Activated T-cell treated with anti-CD3 and anti-CD28 coated beads, Interleukin-2, amount 50 U/mL, for 4 hours (primary cell): ENCODE results near the gene PFDN1. TPM values are rescaled to one million over a fixed set of nuclear protein-coding genes. Genes with fewer than 3 reads are reported as not detected.

ENCODE experiments used
- ATAC-seq, 2 donors: fragments of 200-7000 bp; cut with Tn5 transposase; one replicate each; pipeline ENCODE4 v1.10.0; 2021
- DNase-seq: peaks from one replicate; pipeline ENCODE4 v3.0.0-alpha.2; 2020
- H3K27me3 Mint-ChIP-seq: one replicate; pipeline ENCODE4 v1.8.0; 2021; ENCODE audit warnings: low read depth, mixed read lengths
- H3K36me3 Mint-ChIP-seq: one replicate; pipeline ENCODE4 v1.8.0; 2022; ENCODE audit warnings: mixed read lengths; ENCODE audit not compliant: insufficient read depth
- H3K4me1 Mint-ChIP-seq: one replicate; pipeline ENCODE4 v1.8.0; 2021; ENCODE audit warnings: low read depth, mixed read lengths
- H3K4me3 Mint-ChIP-seq: one replicate; pipeline ENCODE4 v1.8.0; 2021; ENCODE audit warnings: mild to moderate bottlenecking, moderate library complexity, mixed read lengths
- H3K9me3 Mint-ChIP-seq: one replicate; pipeline ENCODE4 v1.8.0; 2021; ENCODE audit warnings: mixed read lengths
- total RNA-seq, 3 donors: library from RNA; stranded (reverse); gene quantifications; one replicate each; pipeline ENCODE4 v1.2.1, GENCODE V29; 2021

PFDN1 gene
- total RNA-seq, 3 donors from 2014 or later, result 54.1 to 58.8 (median 55.7) TPM

DNA sequence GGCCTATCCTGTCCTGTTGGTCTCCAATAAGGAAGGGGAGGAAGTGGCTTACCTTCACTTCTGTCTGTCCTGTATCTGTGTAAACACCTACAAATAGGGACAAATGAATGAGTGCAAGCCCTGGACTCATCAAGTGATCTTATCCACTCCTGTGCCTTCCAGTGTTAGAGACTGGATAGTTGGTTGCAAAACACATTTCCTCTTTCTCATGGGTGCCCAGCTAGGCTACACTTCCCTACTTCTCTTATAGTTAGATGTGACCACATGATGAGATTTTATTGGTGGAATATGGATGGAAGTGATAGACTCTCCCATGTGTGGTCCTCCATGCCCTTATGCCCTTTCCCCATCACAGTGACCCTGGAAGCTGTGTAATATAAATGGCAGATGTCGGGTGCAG is 16.9 kb upstream of the PFDN1 start:
- H3K27me3 Mint-ChIP-seq, result no peaks in the 10 kb centered on the region
- no peak overlapping the region for H3K4me3 Mint-ChIP-seq
- no peaks in the 10 kb centered on the region for H3K9me3 Mint-ChIP-seq
- no peaks in the 10 kb centered on the region for H3K36me3 Mint-ChIP-seq
- no peak for ATAC-seq
- H3K4me1 Mint-ChIP-seq, result peaks cover 6% of the 10 kb centered on the region
- DNase-seq, result no peak

DNA sequence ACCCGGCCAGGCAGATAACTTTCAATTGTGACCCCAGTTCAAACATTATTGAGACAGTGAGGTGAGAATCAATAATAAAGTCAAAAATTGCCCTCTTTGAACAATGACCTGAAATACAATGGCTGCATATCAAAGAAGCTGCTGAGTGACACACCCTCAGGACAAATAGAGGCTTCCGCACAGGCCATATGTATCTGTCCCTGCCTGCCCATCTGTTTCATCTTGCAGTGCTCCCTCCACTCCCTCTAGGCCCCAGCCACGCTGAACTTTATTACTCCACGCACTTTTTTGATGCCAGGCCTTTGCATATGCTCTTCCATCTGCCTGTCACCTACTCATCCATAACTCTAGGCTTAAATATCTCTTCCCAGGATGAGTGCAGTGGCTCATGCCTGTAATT is 15.9 kb upstream of the PFDN1 start:
- Mint-ChIP-seq H3K36me3 (no peaks in the 10 kb centered on the region), H3K27me3 (no peaks in the 10 kb centered on the region), H3K4me1 (no peaks in the 10 kb centered on the region), H3K4me3 (no peak overlapping the region), H3K9me3 (no peaks in the 10 kb centered on the region)
- DNase-seq (no peak), ATAC-seq (no peak)

GRCh38 chr5:140317859-140318258 is 15.0 kb upstream of the PFDN1 start:
- Mint-ChIP-seq H3K27me3 (no peaks in the 10 kb centered on the region), H3K4me1 (no peaks in the 10 kb centered on the region), H3K36me3 (no peaks in the 10 kb centered on the region)

DNA sequence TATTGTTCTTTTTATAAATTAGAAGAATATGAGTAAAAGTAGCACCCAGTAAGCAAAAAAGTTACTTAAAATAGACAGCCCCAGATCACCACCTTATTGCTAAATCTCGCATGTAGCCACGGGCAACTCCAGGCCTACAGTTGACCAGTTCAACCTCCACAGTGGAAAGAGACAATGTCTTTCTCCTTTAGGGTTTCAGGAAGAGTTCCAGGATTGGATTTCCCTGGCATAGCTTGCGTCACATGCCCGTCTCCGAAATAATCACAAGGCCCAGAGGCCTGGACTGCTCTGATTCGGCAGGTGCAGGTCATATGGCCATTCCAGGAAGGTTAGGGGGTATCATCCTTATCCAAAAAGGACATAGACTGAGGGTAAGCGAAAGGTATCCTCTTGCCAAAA is 9.9 kb upstream of the PFDN1 start:
- no peak for ATAC-seq
- H3K9me3 Mint-ChIP-seq, result no peaks in the 10 kb centered on the region

More at GRCh38 chr5:140317859-140318258, 15.0 kb upstream of the PFDN1 start:
- Mint-ChIP-seq H3K9me3 (no peaks in the 10 kb centered on the region), H3K4me3 (no peak overlapping the region)
- DNase-seq (no peak), ATAC-seq (no peak)

DNA sequence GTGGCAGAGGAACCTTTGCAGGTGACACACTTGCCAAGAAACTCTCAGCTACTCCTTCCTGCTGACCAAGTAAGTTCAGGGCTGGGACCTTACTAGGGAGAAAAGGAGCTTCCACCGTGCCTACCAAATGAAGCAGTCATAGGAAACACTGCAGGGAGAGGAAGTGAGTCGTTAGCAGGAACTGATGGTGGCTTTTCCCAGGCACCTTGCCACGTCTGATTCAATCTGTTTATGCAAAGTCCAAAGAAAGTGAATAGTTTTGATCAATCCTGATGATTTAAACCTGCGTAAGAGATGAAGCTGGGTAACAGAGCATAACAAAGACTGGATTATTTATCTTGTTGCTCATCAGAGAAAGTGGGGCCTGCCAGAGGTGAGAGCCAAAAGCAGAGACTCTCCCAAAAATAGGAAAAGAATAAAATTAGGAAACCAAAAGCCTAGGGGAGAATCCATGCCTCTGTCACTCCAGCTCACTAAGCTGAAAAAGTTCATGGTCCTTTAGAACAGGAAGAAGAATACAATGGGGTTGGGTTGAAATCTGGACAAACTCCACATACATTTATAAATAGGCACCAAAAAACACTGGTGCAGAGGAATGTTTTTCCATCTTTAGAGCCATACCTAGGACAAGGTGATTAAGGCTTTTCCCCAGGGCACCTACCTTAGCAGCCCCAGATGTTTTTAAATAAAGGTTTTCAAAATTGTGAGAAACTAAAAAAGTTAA is 9.3 kb upstream of the PFDN1 start:
- H3K4me3 Mint-ChIP-seq, result no peak overlapping the region
- H3K27me3 Mint-ChIP-seq, result peaks cover 2% of the 10 kb centered on the region
- no peaks in the 10 kb centered on the region for H3K4me1 Mint-ChIP-seq
- no peaks in the 10 kb centered on the region for H3K9me3 Mint-ChIP-seq
- DNase-seq (no peak), ATAC-seq (no peak)
- no peaks in the 10 kb centered on the region for H3K36me3 Mint-ChIP-seq

More for the DNA sequence above, 9.9 kb upstream of the PFDN1 start:
- Mint-ChIP-seq H3K4me3 (no peak overlapping the region), H3K27me3 (peaks cover 2% of the 10 kb centered on the region), H3K36me3 (no peaks in the 10 kb centered on the region), H3K4me1 (no peaks in the 10 kb centered on the region)
- no peak for DNase-seq

GRCh38 chr5:140311011-140311467 is 8.1 kb upstream of the PFDN1 start:
- H3K4me3 Mint-ChIP-seq, result no peak overlapping the region
- H3K36me3 Mint-ChIP-seq, result no peaks in the 10 kb centered on the region
- ATAC-seq (no peak), DNase-seq (no peak)
- no peaks in the 10 kb centered on the region for H3K4me1 Mint-ChIP-seq
- no peaks in the 10 kb centered on the region for H3K9me3 Mint-ChIP-seq
- peaks cover 2% of the 10 kb centered on the region for H3K27me3 Mint-ChIP-seq

- Mint-ChIP-seq H3K27me3 (peaks cover 2% of the 10 kb centered on the region), H3K9me3 (no peaks in the 10 kb centered on the region), H3K36me3 (no peaks in the 10 kb centered on the region), H3K4me1 (no peaks in the 10 kb centered on the region), H3K4me3 (no peak overlapping the region)
- DNase-seq (no peak), ATAC-seq (no peak)
Measured at GRCh38 chr5:140310434-140310833, 7.5 kb upstream of the PFDN1 start.

GRCh38 chr5:140309706-140310249 is 6.9 kb upstream of the PFDN1 start:
- Mint-ChIP-seq H3K27me3 (peaks cover 2% of the 10 kb centered on the region), H3K9me3 (no peaks in the 10 kb centered on the region), H3K4me1 (no peaks in the 10 kb centered on the region), H3K4me3 (no peak overlapping the region), H3K36me3 (no peaks in the 10 kb centered on the region)
- no peak for DNase-seq
- no peak for ATAC-seq

- Mint-ChIP-seq H3K9me3 (no peaks in the 10 kb centered on the region), H3K27me3 (no peaks in the 10 kb centered on the region), H3K4me1 (peaks cover 13% of the 10 kb centered on the region), H3K36me3 (no peaks in the 10 kb centered on the region), H3K4me3 (no peak overlapping the region)
- DNase-seq (no peak), ATAC-seq (no peak)
Measured at GRCh38 chr5:140305471-140305870, 2.6 kb upstream of the PFDN1 start.

- no peak for ATAC-seq
- peak overlapping the region; percentile 24 for H3K4me3 Mint-ChIP-seq
- H3K4me1 Mint-ChIP-seq, result peaks cover 13% of the 10 kb centered on the region
- DNase-seq, result no peak
- H3K36me3 Mint-ChIP-seq, result peaks cover 4% of the 10 kb centered on the region
- no peaks in the 10 kb centered on the region for H3K27me3 Mint-ChIP-seq
- no peaks in the 10 kb centered on the region for H3K9me3 Mint-ChIP-seq
Measured at GRCh38 chr5:140303966-140304365, 1.1 kb upstream of the PFDN1 start.

- no peaks in the 10 kb centered on the region for H3K9me3 Mint-ChIP-seq
- H3K4me3 Mint-ChIP-seq, result peak overlapping the region; percentile 31
- H3K27me3 Mint-ChIP-seq, result no peaks in the 10 kb centered on the region
- peaks cover 31% of the 10 kb centered on the region for H3K4me1 Mint-ChIP-seq
- DNase-seq (no peak), ATAC-seq (no peak)
- peaks cover 12% of the 10 kb centered on the region for H3K36me3 Mint-ChIP-seq
Measured at GRCh38 chr5:140301136-140301535, 1.8 kb downstream of the PFDN1 start.

DNA sequence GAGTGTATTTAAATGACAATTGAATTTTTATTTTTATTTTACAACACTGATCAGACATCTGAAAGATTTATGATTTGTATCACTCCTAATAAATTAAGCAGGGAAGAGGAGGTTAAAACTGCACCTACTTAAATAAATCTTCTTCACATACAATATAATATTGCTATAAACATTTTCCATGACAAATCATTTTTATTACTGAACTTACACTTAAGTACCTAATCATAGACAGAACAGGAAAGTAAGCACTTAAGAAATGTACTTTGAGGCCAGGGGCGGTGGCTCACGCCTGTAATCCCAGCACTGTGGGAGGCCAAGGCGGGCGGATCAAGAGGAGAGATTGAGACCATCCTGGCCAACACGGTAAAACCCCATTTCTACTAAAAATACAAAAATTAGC is 3.8 kb downstream of the PFDN1 start:
- no peaks in the 10 kb centered on the region for H3K9me3 Mint-ChIP-seq
- ATAC-seq (no peak), DNase-seq (no peak)
- peaks cover 12% of the 10 kb centered on the region for H3K36me3 Mint-ChIP-seq
- H3K4me3 Mint-ChIP-seq, result no peak overlapping the region
- H3K4me1 Mint-ChIP-seq, result peaks cover 46% of the 10 kb centered on the region
- H3K27me3 Mint-ChIP-seq, result no peaks in the 10 kb centered on the region

GRCh38 chr5:140298183-140298601 is 4.7 kb downstream of the PFDN1 start:
- Mint-ChIP-seq H3K36me3 (peaks cover 12% of the 10 kb centered on the region), H3K27me3 (no peaks in the 10 kb centered on the region), H3K4me1 (peaks cover 55% of the 10 kb centered on the region), H3K9me3 (no peaks in the 10 kb centered on the region), H3K4me3 (no peak overlapping the region)
- ATAC-seq (no peak), DNase-seq (no peak)

- no peaks in the 10 kb centered on the region for H3K9me3 Mint-ChIP-seq
- peaks cover 57% of the 10 kb centered on the region for H3K4me1 Mint-ChIP-seq
- ATAC-seq, result no peak
- H3K4me3 Mint-ChIP-seq, result no peak overlapping the region
- DNase-seq, result no peak
- H3K36me3 Mint-ChIP-seq, result peaks cover 12% of the 10 kb centered on the region
- H3K27me3 Mint-ChIP-seq, result no peaks in the 10 kb centered on the region
Measured at GRCh38 chr5:140297283-140297682, 5.6 kb downstream of the PFDN1 start.

- no peak overlapping the region for H3K4me3 Mint-ChIP-seq
- no peak for DNase-seq
Measured at GRCh38 chr5:140296289-140296688, 6.6 kb downstream of the PFDN1 start.

More at GRCh38 chr5:140296289-140296688, 6.6 kb downstream of the PFDN1 start:
- H3K4me1 Mint-ChIP-seq, result peaks cover 52% of the 10 kb centered on the region
- ATAC-seq, result no peak
- H3K36me3 Mint-ChIP-seq, result peaks cover 15% of the 10 kb centered on the region
- H3K9me3 Mint-ChIP-seq, result no peaks in the 10 kb centered on the region
- H3K27me3 Mint-ChIP-seq, result no peaks in the 10 kb centered on the region
